HG03060 (cell line): ENCODE data around the gene OR52A1.
A peak's percentile ranks its signal among the peaks of the same experiment; 100 is the strongest.

Experiments used
- ATAC-seq: cut with Tn5 transposase; IDR thresholded peaks from one replicate; pipeline ENCODE4 v1.9.1; 2021; ENCODE audit warnings: low read depth, moderate number of reproducible peaks; ENCODE audit not compliant: unreplicated experiment

OR52A1 gene

GRCh38 chr11:5137014-5137413, 17.5 kb downstream of the OR52A1 start:
- ATAC-seq = no peak

GRCh38 chr11:5136261-5136660, 18.3 kb downstream of the OR52A1 start:
- ATAC-seq = no peak

GRCh38 chr11:5131584-5132335, 22.8 kb downstream of the OR52A1 start:
- no peak for ATAC-seq

- no peak for ATAC-seq
Observed at GRCh38 chr11:5129457-5129877, 25.1 kb downstream of the OR52A1 start.

- no peak for ATAC-seq
Observed at GRCh38 chr11:5124891-5125620, 29.5 kb downstream of the OR52A1 start.

- ATAC-seq = peak; percentile 84
Observed at GRCh38 chr11:5123802-5124521, 30.6 kb downstream of the OR52A1 start.

- ATAC-seq = no peak
Observed at GRCh38 chr11:5118893-5119292, 35.7 kb downstream of the OR52A1 start.

GRCh38 chr11:5117588-5117987, 37.0 kb downstream of the OR52A1 start:
- no peak for ATAC-seq

GRCh38 chr11:5115339-5115738, 39.2 kb downstream of the OR52A1 start:
- ATAC-seq = no peak

GRCh38 chr11:5107285-5107684, 47.3 kb downstream of the OR52A1 start:
- ATAC-seq = no peak

GRCh38 chr11:5103066-5103465, 51.5 kb downstream of the OR52A1 start:
- no peak for ATAC-seq

- no peak for ATAC-seq
Observed at GRCh38 chr11:5102246-5102645, 52.3 kb downstream of the OR52A1 start.

GRCh38 chr11:5096011-5096410, 58.5 kb downstream of the OR52A1 start:
- no peak for ATAC-seq
